Skin of body (tissue), 2 donors: ENCODE data around the gene PTX3. TPM values are rescaled to one million over a fixed set of nuclear protein-coding genes. Genes with fewer than 3 reads are reported as not detected.

Source experiments
- DNase-seq: peaks from one replicate; lab custom pipeline; 2025; lab: John Stamatoyannopoulos, UW
- total RNA-seq: library from RNA; depleted of rRNA; stranded (reverse); fragments of >200 nt; gene quantifications from one replicate; pipeline ENCODE4 v1.2.3, GENCODE V29; 2014

PTX3 gene
- total RNA-seq, 1 donor from 2014 or later, result 24.6 TPM

- DNase-seq, result no peak
These were observed 39.3 kb downstream of the PTX3 start for GRCh38 chr3:157475921-157476414.

GRCh38 chr3:157477441-157477840 lies 40.8 kb downstream of the PTX3 start:
- DNase-seq, result no peak

- no peak for DNase-seq
These were observed 43.0 kb downstream of the PTX3 start for GRCh38 chr3:157479464-157480243.

- no peak for DNase-seq
These were observed 50.7 kb downstream of the PTX3 start for GRCh38 chr3:157487339-157487738.

- no peak for DNase-seq
These were observed 51.5 kb downstream of the PTX3 start for GRCh38 chr3:157488144-157488543.

- no peak for DNase-seq
These were observed 54.5 kb downstream of the PTX3 start for GRCh38 chr3:157491136-157491535.

Other genes starting within 250 kb of the PTX3 start
- gene VEPH1, start 66.6 kb downstream of the PTX3 start, total RNA-seq, result 6.4 TPM